Germinal center (tissue), 1 donor: ENCODE measurements around the gene RPL18.
"Not testable (repeated sequence)": the region's sequence is repeated elsewhere in the genome, so short reads cannot be mapped to it uniquely, and the experiment has no call there.

ENCODE experiments used
- DNase-seq: peaks from one replicate; pipeline ENCODE4 v3.0.0; 2012; ENCODE audit warnings: mixed read lengths, low spot score

RPL18 gene

GRCh38 chr19:48644355-48644754, 25.4 kb upstream of the RPL18 start:
- no peak for DNase-seq

GRCh38 chr19:48642862-48643261, 23.9 kb upstream of the RPL18 start:
- DNase-seq, result no peak

- no peak for DNase-seq
These were observed 22.9 kb upstream of the RPL18 start for GRCh38 chr19:48641850-48642249.

- DNase-seq, result no peak
These were observed 20.8 kb upstream of the RPL18 start for GRCh38 chr19:48639483-48640375.

GRCh38 chr19:48638831-48639381, 19.9 kb upstream of the RPL18 start:
- DNase-seq, result no peak

GRCh38 chr19:48637948-48638830, 19.2 kb upstream of the RPL18 start:
- peak; percentile 92 for DNase-seq

- peak; percentile 98 for DNase-seq
These were observed 18.5 kb upstream of the RPL18 start for GRCh38 chr19:48637449-48637947.

- no peak for DNase-seq
These were observed 18.0 kb upstream of the RPL18 start, which contains the start of gene DBP for GRCh38 chr19:48636859-48637448. DBP (minus strand) TSS chr19:48637379; CDS start chr19:48636994, 385 bp downstream.

- no peak for DNase-seq
These were observed 17.2 kb upstream of the RPL18 start for GRCh38 chr19:48635966-48636858.

- peak; percentile 87 for DNase-seq
These were observed 16.4 kb upstream of the RPL18 start for GRCh38 chr19:48635263-48635965.

- DNase-seq, result peak; percentile 80
These were observed 15.7 kb upstream of the RPL18 start for GRCh38 chr19:48634424-48635262.

- DNase-seq, result no peak
These were observed 15.0 kb upstream of the RPL18 start for GRCh38 chr19:48634036-48634342.

- no peak for DNase-seq
These were observed 14.4 kb upstream of the RPL18 start for GRCh38 chr19:48633148-48634035.

- no peak for DNase-seq
These were observed 13.7 kb upstream of the RPL18 start for GRCh38 chr19:48632692-48633147.

GRCh38 chr19:48632286-48632685, 13.3 kb upstream of the RPL18 start:
- DNase-seq, result not testable (repeated sequence)

GRCh38 chr19:48631225-48631624, 12.2 kb upstream of the RPL18 start:
- DNase-seq, result no peak

GRCh38 chr19:48630296-48631063, 11.5 kb upstream of the RPL18 start:
- no peak for DNase-seq
